WTC11 (cell line): ENCODE results near the gene PLK2.

ENCODE experiments used
- AFF4 ChIP-seq: sonication (generic); formaldehyde crosslinking; IDR thresholded peaks from 2 replicates; pipeline ENCODE4 v1.8.1; 2023; ENCODE audit warnings: mild to moderate bottlenecking, missing genetic modification reagents, borderline replicate concordance
- CTCF ChIP-seq: fragments of 200-600 bp; IDR thresholded peaks from 2 replicates; pipeline ENCODE4 v1.8.0; 2022; ENCODE audit warnings: antibody characterized with exemption
- ELF4 ChIP-seq: sonication (generic); formaldehyde crosslinking; IDR thresholded peaks from 2 replicates; pipeline ENCODE4 v1.8.1; 2022; ENCODE audit warnings: low read depth, mild to moderate bottlenecking, moderate library complexity, missing genetic modification reagents
- FOXJ3 ChIP-seq: sonication (generic); formaldehyde crosslinking; IDR thresholded peaks from 2 replicates; pipeline ENCODE4 v1.9.0; 2021; ENCODE audit warnings: missing genetic modification reagents, mild to moderate bottlenecking, borderline replicate concordance
- MXD4 ChIP-seq: fragments of 250-450 bp; sonication (Bioruptor Pico); IDR thresholded peaks from 2 replicates; pipeline ENCODE4 v1.8.0; 2021; ENCODE audit warnings: mild to moderate bottlenecking, moderate library complexity, borderline replicate concordance
- SMAD4 ChIP-seq: sonication (generic); formaldehyde crosslinking; IDR thresholded peaks from 2 replicates; pipeline ENCODE4 v1.8.0; 2022; ENCODE audit warnings: mild to moderate bottlenecking, missing genetic modification reagents
- ZNF138 ChIP-seq: sonication (generic); formaldehyde crosslinking; conservative IDR thresholded peaks from 2 replicates; pipeline ENCODE4 v1.8.1; 2022; ENCODE audit warnings: mild to moderate bottlenecking, moderate library complexity, missing genetic modification reagents
- ZNF317 ChIP-seq: sonication (generic); formaldehyde crosslinking; IDR thresholded peaks from 2 replicates; pipeline ENCODE4 v1.8.1; 2023; ENCODE audit warnings: low read depth, mild to moderate bottlenecking, moderate library complexity, missing genetic modification reagents, borderline replicate concordance
- TF ChIP-seq, protein P1 (sequence below): sonication (generic); formaldehyde crosslinking; IDR thresholded peaks from 2 replicates; pipeline ENCODE4 v1.8.0; 2022; ENCODE audit warnings: mild to moderate bottlenecking, missing genetic modification reagents
- TF ChIP-seq, protein P2 (sequence below): sonication (generic); formaldehyde crosslinking; IDR thresholded peaks from 2 replicates; pipeline ENCODE4 v1.8.1; 2023; ENCODE audit warnings: mild to moderate bottlenecking, missing genetic modification reagents
- TF ChIP-seq, protein P3 (sequence below): sonication (generic); formaldehyde crosslinking; IDR thresholded peaks from 2 replicates; pipeline ENCODE4 v1.8.1; 2022; ENCODE audit warnings: low read depth, missing genetic modification reagents, borderline replicate concordance

- no peak for TF ChIP-seq MXD4 (CRISPR knock-in tag)
- no peak for TF ChIP-seq FOXJ3 (CRISPR knock-in tag)
- no peak for TF ChIP-seq AFF4 (CRISPR knock-in tag)
- no peak for TF ChIP-seq SMAD4
- no peak for TF ChIP-seq CTCF
- TF ChIP-seq, protein P1, sequence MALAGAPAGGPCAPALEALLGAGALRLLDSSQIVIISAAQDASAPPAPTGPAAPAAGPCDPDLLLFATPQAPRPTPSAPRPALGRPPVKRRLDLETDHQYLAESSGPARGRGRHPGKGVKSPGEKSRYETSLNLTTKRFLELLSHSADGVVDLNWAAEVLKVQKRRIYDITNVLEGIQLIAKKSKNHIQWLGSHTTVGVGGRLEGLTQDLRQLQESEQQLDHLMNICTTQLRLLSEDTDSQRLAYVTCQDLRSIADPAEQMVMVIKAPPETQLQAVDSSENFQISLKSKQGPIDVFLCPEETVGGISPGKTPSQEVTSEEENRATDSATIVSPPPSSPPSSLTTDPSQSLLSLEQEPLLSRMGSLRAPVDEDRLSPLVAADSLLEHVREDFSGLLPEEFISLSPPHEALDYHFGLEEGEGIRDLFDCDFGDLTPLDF, result no peak
- no peak for TF ChIP-seq ZNF138 (CRISPR knock-in tag)
- TF ChIP-seq ZNF317 (CRISPR knock-in tag), result no peak
- TF ChIP-seq, protein P2, sequence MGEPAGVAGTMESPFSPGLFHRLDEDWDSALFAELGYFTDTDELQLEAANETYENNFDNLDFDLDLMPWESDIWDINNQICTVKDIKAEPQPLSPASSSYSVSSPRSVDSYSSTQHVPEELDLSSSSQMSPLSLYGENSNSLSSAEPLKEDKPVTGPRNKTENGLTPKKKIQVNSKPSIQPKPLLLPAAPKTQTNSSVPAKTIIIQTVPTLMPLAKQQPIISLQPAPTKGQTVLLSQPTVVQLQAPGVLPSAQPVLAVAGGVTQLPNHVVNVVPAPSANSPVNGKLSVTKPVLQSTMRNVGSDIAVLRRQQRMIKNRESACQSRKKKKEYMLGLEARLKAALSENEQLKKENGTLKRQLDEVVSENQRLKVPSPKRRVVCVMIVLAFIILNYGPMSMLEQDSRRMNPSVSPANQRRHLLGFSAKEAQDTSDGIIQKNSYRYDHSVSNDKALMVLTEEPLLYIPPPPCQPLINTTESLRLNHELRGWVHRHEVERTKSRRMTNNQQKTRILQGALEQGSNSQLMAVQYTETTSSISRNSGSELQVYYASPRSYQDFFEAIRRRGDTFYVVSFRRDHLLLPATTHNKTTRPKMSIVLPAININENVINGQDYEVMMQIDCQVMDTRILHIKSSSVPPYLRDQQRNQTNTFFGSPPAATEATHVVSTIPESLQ (CRISPR knock-in tag), result no peak
- no peak for TF ChIP-seq ELF4 (CRISPR knock-in tag)
- TF ChIP-seq, protein P3, sequence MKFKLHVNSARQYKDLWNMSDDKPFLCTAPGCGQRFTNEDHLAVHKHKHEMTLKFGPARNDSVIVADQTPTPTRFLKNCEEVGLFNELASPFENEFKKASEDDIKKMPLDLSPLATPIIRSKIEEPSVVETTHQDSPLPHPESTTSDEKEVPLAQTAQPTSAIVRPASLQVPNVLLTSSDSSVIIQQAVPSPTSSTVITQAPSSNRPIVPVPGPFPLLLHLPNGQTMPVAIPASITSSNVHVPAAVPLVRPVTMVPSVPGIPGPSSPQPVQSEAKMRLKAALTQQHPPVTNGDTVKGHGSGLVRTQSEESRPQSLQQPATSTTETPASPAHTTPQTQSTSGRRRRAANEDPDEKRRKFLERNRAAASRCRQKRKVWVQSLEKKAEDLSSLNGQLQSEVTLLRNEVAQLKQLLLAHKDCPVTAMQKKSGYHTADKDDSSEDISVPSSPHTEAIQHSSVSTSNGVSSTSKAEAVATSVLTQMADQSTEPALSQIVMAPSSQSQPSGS, result no peak
Observed at GRCh38 chr5:58457050-58457449, 2.8 kb downstream of the PLK2 start.
